Astrocyte (in vitro differentiated cells and primary cell): ENCODE data around the gene SRPK1.

Experiments
- EZH2 ChIP-seq: IDR thresholded peaks from 2 replicates; pipeline ENCODE4 v1.6.1; 2012; ENCODE audit warnings: mild to moderate bottlenecking, low read length, inconsistent platforms; ENCODE audit not compliant: insufficient read depth
- TF ChIP-seq, protein P1 (sequence below): IDR thresholded peaks from 2 replicates; pipeline ENCODE4 v1.5.1; 2011; ENCODE audit warnings: low read depth, mild to moderate bottlenecking, inconsistent platforms, low read length, moderate library complexity; ENCODE audit not compliant: insufficient read depth

DNA sequence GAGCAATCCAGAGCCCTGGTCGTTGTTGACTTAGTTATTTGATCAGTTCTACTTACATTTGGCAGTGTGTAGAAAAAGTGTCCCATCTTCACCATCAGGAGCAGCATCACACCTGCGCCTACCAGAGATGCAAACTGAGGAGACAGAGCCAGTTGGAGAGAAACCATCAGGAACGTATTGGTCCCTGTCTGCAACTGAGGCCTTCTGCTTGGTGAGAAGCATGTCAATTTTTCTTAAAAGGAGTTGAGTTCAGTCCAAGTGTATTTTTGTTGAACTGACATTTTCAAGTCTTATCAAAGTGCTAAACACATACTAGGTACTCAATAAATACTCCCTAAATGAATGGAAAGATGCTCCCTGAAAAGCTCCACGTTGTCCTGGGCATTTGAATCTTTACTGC is 47.9 kb upstream of the SRPK1 start:
- TF ChIP-seq, protein P1, sequence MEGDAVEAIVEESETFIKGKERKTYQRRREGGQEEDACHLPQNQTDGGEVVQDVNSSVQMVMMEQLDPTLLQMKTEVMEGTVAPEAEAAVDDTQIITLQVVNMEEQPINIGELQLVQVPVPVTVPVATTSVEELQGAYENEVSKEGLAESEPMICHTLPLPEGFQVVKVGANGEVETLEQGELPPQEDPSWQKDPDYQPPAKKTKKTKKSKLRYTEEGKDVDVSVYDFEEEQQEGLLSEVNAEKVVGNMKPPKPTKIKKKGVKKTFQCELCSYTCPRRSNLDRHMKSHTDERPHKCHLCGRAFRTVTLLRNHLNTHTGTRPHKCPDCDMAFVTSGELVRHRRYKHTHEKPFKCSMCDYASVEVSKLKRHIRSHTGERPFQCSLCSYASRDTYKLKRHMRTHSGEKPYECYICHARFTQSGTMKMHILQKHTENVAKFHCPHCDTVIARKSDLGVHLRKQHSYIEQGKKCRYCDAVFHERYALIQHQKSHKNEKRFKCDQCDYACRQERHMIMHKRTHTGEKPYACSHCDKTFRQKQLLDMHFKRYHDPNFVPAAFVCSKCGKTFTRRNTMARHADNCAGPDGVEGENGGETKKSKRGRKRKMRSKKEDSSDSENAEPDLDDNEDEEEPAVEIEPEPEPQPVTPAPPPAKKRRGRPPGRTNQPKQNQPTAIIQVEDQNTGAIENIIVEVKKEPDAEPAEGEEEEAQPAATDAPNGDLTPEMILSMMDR: no peak
- no peak for TF ChIP-seq EZH2
